ENCODE results near the gene BMP2. TPM values are rescaled to one million over a fixed set of nuclear protein-coding genes. Genes with fewer than 3 reads are reported as not detected.

BMP2 gene
- total and polyA plus RNA-seq, 2 donors (not counting 1 experiment from before 2014, with no cell fraction given): not detected

DNA sequence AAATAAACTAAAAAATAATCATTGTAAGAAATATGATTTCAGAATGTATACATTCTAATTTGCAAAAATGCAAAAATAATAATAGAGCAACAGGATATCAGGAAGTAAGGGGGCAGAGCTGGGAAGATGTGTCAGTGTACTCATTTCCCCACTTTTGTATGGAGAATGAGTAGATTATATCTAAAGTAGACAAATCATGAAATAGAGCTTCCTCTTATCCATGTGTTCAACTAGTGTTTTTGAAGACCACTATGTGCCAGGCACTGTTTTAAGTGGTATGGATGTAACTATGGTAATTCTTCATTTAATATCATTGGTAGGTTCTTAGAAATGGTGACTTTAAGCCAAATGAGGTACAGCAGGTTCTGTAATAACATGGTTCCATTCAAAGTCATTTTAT is 17.0 kb upstream of the BMP2 start:
- Histone ChIP-seq H2AFZ (ENCODE audit: insufficient read depth, low read depth, low read length, poor library complexity, severe bottlenecking) (no peak overlapping the region), H3K4me3 (ENCODE audit: control extremely low read depth in 1 of 5, extremely low read depth in 1 of 5, insufficient read depth in 1 of 5, low read depth in 2 of 5, low read length in 4 of 5) (no peak overlapping the region), H3K9ac (ENCODE audit: low read length) (no peak overlapping the region), H3K9me3 (ENCODE audit: control extremely low read depth in 1 of 3, control insufficient read depth in 2 of 3, insufficient read depth in 1 of 3, low read length in 2 of 3) (no peaks in the 10 kb centered on the region), H3K27ac (ENCODE audit: low read length in 2 of 2) (no peak overlapping the region), H4K20me1 (ENCODE audit: control insufficient read depth, insufficient read depth, low read length, poor library complexity, severe bottlenecking) (no peaks in the 10 kb centered on the region), H3K79me2 (ENCODE audit: control insufficient read depth, insufficient read depth, low read length) (no peaks in the 10 kb centered on the region), H3K4me1 (ENCODE audit: control insufficient read depth in 2 of 2, insufficient read depth in 2 of 2, low read length in 2 of 2) (no peaks in the 10 kb centered on the region), H3K4me2 (replicated peaks; ENCODE audit: low read depth, low read length, poor library complexity, severe bottlenecking) (no peak overlapping the region), H3K27me3 (replicated peaks in 1 of 4; ENCODE audit: control extremely low read depth in 1 of 4, control insufficient read depth in 3 of 4, insufficient read depth in 4 of 4, low read length in 3 of 4) (no peaks in the 10 kb centered on the region), H3K36me3 (replicated peaks in 1 of 2; ENCODE audit: control extremely low read depth in 1 of 2, control insufficient read depth in 1 of 2, extremely low read depth in 1 of 2, insufficient read depth in 2 of 2, low read length in 1 of 2) (no peaks in the 10 kb centered on the region)
- ChIA-PET POLR2A (no interaction called here), CTCF (no interaction called here)
- Mint-ChIP-seq H3K9me3 (ENCODE audit: insufficient read depth) (peaks cover 2% of the 10 kb centered on the region), H3K4me3 (no peak overlapping the region), H3K27me3 (peaks cover 3% of the 10 kb centered on the region), H3K27ac (no peak overlapping the region), H3K4me1 (no peaks in the 10 kb centered on the region)
- intact Hi-C loops (cut with micrococcal nuclease): no loop called here
- TF ChIP-seq EZH2 (IDR thresholded peaks at IDR 0.05; ENCODE audit: borderline replicate concordance, insufficient read depth, low read depth, low read length, poor library complexity, severe bottlenecking) (no peak), CTCF (IDR thresholded peaks at IDR 0.05) (no peak)
- no peak for DNase-seq
- no peak for ATAC-seq (ENCODE audit: low read depth)

GRCh38 chr20:6756693-6757595 is 10.5 kb upstream of the BMP2 start:
- H3K4me3 ChIP-seq (ENCODE audit: control extremely low read depth in 1 of 5, extremely low read depth in 1 of 5, insufficient read depth in 1 of 5, low read depth in 2 of 5, low read length in 4 of 5): no peak overlapping the region
- H3K4me1 Mint-ChIP-seq: no peaks in the 10 kb centered on the region
- H3K4me2 ChIP-seq (replicated peaks; ENCODE audit: low read depth, low read length, poor library complexity, severe bottlenecking): no peak overlapping the region
- H3K27me3 ChIP-seq (replicated peaks in 1 of 4; ENCODE audit: control extremely low read depth in 1 of 4, control insufficient read depth in 3 of 4, insufficient read depth in 4 of 4, low read length in 3 of 4): no peaks in the 10 kb centered on the region
- intact Hi-C loops (cut with micrococcal nuclease): no loop called here
- H3K27me3 Mint-ChIP-seq: peaks cover 3% of the 10 kb centered on the region
- TF ChIP-seq EZH2 (IDR thresholded peaks at IDR 0.05; ENCODE audit: borderline replicate concordance, insufficient read depth, low read depth, low read length, poor library complexity, severe bottlenecking) (no peak), CTCF (IDR thresholded peaks at IDR 0.05) (no peak)
- no peaks in the 10 kb centered on the region for H3K4me1 ChIP-seq (ENCODE audit: control insufficient read depth in 2 of 2, insufficient read depth in 2 of 2, low read length in 2 of 2)
- ChIA-PET POLR2A (no interaction called here), CTCF (interaction anchor here (1.2 kb wide), 1 partner anchor 9 kb away, joined by 3 read pairs; no protein-coding TSS in a partner anchor)
- WGBS (ENCODE audit: insufficient coverage): 70% methylated on average over 1 of the region's 4 CpGs
- peaks cover 2% of the 10 kb centered on the region for H3K9me3 Mint-ChIP-seq (ENCODE audit: insufficient read depth)
- no peak overlapping the region for H3K27ac Mint-ChIP-seq
- ATAC-seq (ENCODE audit: low read depth): no peak
- H4K20me1 ChIP-seq (ENCODE audit: control insufficient read depth, insufficient read depth, low read length, poor library complexity, severe bottlenecking): no peaks in the 10 kb centered on the region
- H2AFZ ChIP-seq (ENCODE audit: insufficient read depth, low read depth, low read length, poor library complexity, severe bottlenecking): no peak overlapping the region
- no peaks in the 10 kb centered on the region for H3K9me3 ChIP-seq (ENCODE audit: control extremely low read depth in 1 of 3, control insufficient read depth in 2 of 3, insufficient read depth in 1 of 3, low read length in 2 of 3)
- H3K79me2 ChIP-seq (ENCODE audit: control insufficient read depth, insufficient read depth, low read length): no peaks in the 10 kb centered on the region
- DNase-seq: no peak
- H3K4me3 Mint-ChIP-seq: no peak overlapping the region
- H3K9ac ChIP-seq (ENCODE audit: low read length): no peak overlapping the region
- no peaks in the 10 kb centered on the region for H3K36me3 ChIP-seq (replicated peaks in 1 of 2; ENCODE audit: control extremely low read depth in 1 of 2, control insufficient read depth in 1 of 2, extremely low read depth in 1 of 2, insufficient read depth in 2 of 2, low read length in 1 of 2)
- H3K27ac ChIP-seq (ENCODE audit: low read length in 2 of 2): no peak overlapping the region
